ENCODE measurements around the gene ARL3.

GRCh38 chr10:102626026-102626685 is 88.0 kb downstream of the ARL3 start:
- TF ChIP-seq CTCF (conservative IDR thresholded peaks at IDR 0.05 in 1 of 2, IDR thresholded peaks at IDR 0.05 in 1 of 2; ENCODE audit: low read depth in 1 of 2, low read length in 2 of 2) (no peak), EZH2 (IDR thresholded peaks at IDR 0.05; ENCODE audit: low read length, missing control alignments) (no peak)
